ENCODE measurements around the gene MUC3A.

MUC3A gene

DNA sequence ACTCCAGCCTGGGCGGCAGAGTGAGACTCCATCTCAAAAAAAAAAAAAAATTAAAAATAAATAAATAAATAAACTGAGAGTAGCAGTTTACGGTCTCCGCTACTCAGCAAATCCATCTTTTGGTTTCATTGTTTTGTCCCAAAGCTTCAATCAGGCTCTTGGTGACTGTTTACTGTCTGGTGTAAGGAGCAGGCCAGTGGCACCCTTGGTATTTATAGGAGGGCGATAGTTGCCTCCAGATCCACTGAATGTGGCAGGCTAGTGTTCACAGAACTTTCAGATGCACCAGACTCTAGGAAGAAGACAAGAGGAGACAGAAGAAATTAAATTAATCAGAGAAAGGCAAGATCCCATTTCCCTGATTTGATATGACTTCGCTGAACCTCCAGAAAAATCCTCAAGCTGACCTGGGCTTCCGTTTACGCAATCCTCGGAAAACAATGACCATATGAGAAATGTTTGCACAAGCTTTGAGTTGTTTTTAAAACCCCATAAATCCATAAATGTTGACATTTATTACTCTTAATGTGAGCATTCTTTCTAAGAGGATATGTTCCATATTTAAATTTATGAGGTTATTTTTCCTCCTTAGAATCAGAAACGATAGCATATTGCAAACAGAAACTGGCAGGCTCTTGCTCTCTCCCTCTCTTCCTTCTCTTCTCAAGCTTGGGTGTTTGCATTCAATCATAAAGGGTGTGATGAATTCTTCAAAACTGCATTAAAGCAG is 7.1 kb upstream of the MUC3A start:
- TF ChIP-seq, protein P1, sequence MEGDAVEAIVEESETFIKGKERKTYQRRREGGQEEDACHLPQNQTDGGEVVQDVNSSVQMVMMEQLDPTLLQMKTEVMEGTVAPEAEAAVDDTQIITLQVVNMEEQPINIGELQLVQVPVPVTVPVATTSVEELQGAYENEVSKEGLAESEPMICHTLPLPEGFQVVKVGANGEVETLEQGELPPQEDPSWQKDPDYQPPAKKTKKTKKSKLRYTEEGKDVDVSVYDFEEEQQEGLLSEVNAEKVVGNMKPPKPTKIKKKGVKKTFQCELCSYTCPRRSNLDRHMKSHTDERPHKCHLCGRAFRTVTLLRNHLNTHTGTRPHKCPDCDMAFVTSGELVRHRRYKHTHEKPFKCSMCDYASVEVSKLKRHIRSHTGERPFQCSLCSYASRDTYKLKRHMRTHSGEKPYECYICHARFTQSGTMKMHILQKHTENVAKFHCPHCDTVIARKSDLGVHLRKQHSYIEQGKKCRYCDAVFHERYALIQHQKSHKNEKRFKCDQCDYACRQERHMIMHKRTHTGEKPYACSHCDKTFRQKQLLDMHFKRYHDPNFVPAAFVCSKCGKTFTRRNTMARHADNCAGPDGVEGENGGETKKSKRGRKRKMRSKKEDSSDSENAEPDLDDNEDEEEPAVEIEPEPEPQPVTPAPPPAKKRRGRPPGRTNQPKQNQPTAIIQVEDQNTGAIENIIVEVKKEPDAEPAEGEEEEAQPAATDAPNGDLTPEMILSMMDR (IDR thresholded peaks at IDR 0.05; ENCODE audit: extremely low read depth, missing control alignments) = no peak
- no peak for DNase-seq (ENCODE audit: low spot score)

DNA sequence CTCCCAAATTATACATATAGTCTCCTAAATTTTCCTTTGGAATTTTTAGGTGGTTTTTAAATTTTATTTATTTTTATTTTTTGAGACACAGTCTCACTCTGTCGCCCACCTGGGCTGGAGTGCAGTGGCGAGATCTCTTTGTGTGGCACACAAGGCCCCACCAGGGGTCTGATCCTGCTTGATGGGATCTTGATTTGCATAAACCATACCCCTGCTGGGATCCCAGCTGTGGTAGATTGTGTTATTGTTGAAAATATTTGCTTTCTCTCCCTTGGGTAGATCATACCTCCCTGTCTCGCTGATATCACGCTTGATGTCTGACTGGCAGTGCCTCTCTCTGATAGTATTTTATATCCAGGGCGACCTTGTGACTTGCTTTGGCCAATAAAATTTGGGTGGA is 5.6 kb upstream of the MUC3A start:
- no peak for DNase-seq (ENCODE audit: low spot score)
- TF ChIP-seq, protein P1 (IDR thresholded peaks at IDR 0.05; ENCODE audit: extremely low read depth, missing control alignments) = no peak

DNA sequence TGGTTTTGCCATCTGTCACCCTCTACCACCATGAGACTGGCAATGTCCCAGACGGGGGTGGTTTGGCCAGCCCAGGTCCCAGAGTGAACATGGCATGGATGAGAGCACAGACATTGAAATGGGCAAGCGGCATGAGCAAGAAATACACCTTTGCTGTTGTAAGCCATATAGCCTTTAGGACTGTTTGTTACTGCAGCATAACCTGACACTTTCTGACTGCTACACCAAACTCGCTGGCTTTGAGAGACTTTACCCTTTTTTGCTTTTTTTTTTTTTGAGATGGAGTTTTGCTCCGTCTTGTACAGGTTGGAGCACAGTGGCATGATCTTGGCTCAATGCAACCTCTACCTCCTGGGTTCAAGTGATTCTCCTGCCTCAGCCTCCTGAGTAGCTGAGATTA is 5.2 kb upstream of the MUC3A start:
- no peak for DNase-seq (ENCODE audit: low spot score)
- TF ChIP-seq, protein P1 (IDR thresholded peaks at IDR 0.05; ENCODE audit: extremely low read depth, missing control alignments) = no peak

DNA sequence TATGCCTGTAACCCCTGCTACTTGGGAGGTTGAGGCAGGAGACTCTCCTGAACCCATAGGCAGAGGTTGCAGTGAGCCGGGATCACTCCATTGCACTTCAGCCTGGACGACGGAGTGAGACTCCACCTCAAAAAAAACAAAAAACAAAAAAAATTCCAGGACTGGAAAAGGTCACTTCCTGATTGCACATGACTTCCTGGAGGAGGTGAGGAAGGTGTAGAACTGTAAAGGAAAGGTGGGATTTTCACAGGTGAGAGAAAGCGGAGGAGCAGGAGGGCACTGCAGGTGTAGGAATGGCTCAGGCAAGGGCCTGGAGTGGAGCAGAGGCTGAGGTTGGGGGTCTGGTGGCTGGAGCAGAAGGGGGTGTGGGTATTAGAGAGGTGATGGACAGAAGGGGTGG is 3.2 kb upstream of the MUC3A start:
- no peak for DNase-seq (ENCODE audit: low spot score)
- TF ChIP-seq, protein P1 (IDR thresholded peaks at IDR 0.05; ENCODE audit: extremely low read depth, missing control alignments) = no peak

DNA sequence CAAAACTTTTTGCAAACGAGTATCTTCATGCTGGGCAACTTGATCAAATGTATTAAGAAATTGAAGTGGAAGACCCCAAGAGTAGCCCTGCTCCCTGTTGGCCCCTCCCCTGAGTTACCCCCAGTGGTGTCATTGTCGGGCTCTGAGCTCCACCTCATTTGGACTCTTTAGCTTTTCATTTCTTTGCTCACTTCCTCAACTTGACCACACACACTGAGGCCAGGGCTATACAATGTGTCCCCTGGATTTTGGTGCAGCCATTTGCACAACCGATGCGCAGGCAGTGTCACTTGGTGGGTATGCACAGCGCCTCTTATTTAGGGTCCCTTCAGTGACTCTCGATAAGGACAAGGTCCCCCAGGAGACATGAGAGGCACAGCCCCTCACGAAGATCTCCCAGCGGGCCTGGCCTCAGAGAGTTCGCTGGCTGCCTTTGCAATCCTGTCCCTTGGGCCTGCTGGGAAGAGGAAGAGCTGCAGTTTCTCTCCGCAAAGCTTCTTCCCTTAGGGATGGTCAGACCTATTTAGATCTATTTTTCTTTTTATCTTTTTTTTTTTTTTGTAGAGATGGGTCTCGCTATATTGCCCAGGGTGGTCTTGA is 2.5 kb upstream of the MUC3A start:
- TF ChIP-seq, protein P1 (IDR thresholded peaks at IDR 0.05; ENCODE audit: extremely low read depth, missing control alignments) = no peak
- no peak for DNase-seq (ENCODE audit: low spot score)

DNA sequence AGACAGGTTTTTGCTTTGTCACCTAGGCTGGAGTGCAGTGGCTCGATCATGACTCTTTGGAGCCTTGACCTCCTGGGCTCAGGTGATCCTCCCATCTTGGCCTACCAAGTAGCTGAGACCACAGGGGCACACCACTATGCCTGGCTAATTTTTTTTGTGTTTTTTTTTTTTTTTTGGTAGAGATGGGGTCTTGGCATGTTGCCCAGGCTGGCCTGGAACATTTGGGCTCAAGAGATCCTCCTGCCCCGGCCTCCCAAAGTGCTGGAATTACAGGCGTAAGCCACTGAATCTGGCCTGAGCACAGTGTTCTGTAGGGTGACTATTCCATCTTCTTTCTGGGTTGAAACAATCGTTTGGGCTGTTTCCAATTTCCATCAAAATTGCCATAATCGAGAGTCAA is 1.5 kb upstream of the MUC3A start:
- TF ChIP-seq, protein P1 (IDR thresholded peaks at IDR 0.05; ENCODE audit: extremely low read depth, missing control alignments) = no peak
- no peak for DNase-seq (ENCODE audit: low spot score)

DNA sequence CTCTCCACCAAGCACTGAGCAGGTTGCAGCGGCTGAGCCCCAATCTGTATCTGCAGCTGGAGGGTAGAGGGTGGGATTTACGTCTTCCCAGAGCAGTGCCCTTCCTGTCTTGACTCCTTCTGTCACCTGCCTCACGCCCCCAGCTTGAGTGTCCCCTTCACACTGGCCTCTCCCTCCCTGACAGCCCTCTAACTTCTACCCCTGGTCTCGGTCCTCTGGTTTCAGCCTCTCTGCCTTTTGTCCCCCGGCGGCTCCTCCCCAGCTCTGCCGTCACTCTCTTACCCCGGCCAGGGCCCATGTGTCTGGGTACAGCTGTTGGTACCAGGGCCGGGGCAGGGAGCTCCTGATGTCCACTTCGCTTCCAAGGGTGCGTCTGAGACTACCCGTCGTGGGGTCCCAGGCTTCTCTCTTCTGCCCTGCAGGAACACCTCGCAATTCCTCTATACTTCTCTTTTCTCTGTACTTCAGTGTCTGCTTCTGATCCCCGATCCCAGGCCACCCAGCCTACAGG is 654 bp downstream of the MUC3A start:
- TF ChIP-seq, protein P1 (IDR thresholded peaks at IDR 0.05; ENCODE audit: extremely low read depth, missing control alignments) = no peak
- DNase-seq (ENCODE audit: low spot score) = no peak

Measured in GM20000 (cell line).